Measurements from ENCODE around the gene METTL26.
"Not testable (repeated sequence)": the region's sequence is repeated elsewhere in the genome, so short reads cannot be mapped to it uniquely, and the experiment has no call there.

METTL26 gene

DNA sequence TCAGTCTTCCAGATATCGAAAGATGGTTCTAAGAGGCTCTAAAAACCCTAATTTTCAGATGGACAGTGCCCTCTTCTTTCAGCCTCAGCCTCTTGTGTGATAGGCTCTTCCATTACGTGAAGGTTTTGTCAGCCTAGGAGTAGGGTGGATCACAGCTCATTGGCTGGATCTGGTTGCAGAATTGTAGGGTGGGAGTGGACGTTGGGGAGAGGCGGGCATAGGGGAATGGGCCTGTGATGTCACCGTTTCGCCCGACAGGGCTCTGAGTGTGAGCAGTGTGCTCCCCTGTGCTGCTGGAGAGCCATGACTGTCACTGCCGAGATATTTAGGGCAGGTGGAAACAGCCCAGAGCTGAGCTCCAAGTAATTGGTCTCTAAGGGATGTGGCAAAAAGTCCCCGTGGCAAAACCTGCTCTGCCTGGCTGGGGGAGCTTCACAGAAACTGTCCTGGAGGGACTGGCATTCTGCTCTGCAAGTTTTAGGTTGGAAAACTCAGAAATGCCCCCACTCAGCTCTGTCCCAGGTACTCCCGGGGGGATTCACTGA, 11.5 kb downstream of the METTL26 start:
- DNase-seq = no peak

GRCh38 chr16:622920-623280, 13.2 kb downstream of the METTL26 start:
- no peak for DNase-seq

GRCh38 chr16:621526-622105, 14.5 kb downstream of the METTL26 start:
- DNase-seq = no peak

- no peak for DNase-seq
Measured at GRCh38 chr16:620700-621525, 15.2 kb downstream of the METTL26 start.

GRCh38 chr16:619476-620100, 16.5 kb downstream of the METTL26 start:
- DNase-seq = no peak

- DNase-seq = no peak
Measured at GRCh38 chr16:617855-618254, 18.2 kb downstream of the METTL26 start.

- DNase-seq = no peak
Measured at GRCh38 chr16:616733-617586, 19.1 kb downstream of the METTL26 start.

DNA sequence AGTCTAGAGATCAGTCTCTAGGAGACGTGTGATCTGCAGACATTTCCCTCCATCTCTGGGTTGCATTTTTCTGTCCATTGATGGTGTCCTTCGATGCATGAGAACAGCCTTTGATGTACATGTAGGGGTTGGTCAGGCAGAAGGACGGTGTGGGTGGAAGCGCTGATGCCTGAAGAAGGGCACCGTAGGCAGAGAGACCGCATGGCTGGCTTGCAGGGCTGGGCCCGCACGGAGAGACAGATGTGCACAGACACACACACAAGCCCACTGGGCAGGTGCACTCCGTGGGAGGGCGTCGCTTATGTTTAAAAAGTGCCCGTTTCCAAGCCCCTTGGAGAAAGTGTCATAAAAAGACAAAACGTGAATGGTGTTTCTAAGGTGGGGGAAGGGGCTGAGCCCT, 21.0 kb downstream of the METTL26 start:
- no peak for DNase-seq

GRCh38 chr16:610513-611381, 25.4 kb downstream of the METTL26 start:
- peak; percentile 41 for DNase-seq

DNA sequence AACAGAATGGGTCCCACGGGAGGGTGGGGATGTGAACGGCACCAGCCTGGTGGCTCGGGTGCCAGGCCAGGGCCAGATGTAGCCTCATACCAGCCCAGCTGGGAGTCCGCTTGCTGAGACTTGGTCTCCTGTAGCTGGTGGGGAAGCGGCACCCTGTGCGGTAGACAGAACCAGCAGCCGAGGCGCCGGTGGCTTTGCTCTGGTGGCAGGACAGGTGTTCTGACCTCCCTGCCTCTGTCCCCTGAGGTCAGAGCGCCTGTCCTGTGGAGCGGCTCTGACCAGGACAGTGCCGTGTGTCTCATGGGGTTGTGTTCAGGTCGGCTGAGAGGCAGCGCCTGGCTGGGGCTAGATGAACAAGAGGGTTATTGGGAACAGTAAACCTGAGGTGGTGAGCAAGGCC, 26.1 kb downstream of the METTL26 start:
- no peak for DNase-seq

GRCh38 chr16:609316-609715, 26.8 kb downstream of the METTL26 start:
- no peak for DNase-seq

DNA sequence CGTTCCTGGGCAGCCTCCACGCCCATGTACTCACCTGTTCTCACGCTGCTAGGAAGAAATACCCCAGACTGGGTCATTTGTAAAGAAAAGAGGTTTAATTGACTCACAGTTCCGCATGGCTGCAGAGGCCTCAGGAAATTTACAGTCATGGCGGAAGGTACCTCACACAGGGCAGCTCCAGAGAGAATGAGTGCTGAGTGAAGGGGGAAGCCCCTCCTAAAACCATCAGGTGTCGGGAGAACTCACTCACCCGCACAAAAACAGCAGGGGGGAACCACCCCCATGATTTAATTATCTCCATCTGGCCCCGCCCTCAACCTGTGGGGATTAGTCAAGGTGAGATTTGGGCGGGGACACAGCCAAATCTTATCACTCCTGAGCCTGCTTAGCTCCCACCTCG, 28.1 kb downstream of the METTL26 start:
- no peak for DNase-seq

DNA sequence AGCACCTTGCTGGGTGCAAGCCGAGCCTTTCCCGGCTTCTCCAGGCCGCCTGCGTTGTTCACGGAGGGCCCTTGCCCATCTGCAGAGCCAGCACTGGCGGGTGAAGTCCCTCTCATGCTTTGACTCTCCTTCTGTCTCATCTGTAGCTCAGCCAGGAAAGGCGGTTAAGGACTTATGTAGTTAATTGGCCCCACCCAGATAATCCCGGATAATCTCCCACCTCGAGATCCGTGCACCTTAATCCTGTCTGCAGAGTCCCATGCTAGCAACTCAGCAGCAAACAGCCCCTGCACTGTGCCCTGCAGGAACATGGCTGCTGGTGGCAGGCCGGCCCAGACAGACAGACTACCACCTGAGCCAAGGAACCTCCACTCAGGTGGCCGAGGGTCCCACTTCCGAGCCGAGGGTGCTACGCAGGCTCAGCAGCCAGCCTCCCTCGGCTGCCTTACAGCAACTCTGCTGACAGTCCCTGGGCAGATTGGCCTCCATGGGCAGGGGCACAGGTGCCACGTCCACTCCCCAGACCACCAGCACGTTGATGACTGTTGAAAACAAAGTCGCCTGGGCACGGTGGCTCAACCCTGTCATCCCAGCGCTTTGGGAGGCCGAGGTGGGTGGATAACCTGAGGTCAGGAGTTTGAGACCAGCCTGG, 29.3 kb downstream of the METTL26 start:
- no peak for DNase-seq

GRCh38 chr16:603933-604332, 32.2 kb downstream of the METTL26 start:
- no peak for DNase-seq

DNA sequence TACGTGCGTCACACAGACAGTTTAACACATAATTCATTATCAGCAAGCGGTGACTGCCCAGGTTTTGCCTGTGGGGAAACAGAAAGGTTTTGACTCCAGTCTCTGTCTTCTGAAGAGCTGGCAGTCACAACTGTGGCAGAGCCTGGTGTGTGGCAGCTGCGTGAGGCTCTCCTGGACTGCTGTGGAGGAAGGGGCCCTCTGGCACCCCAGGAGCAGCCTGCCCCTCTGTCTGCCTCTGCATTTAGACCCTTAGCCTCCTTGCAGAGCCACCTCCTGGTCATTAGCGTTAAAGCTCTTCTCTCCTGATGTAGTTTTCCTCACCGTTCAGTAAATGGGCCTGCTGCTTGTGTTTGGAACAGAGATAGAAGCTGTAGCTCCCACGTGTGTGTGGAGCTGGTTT, 35.3 kb downstream of the METTL26 start:
- DNase-seq = no peak

GRCh38 chr16:598823-599739, 37.0 kb downstream of the METTL26 start:
- DNase-seq = no peak

- not testable (repeated sequence) for DNase-seq
Measured at GRCh38 chr16:597655-598054, 38.5 kb downstream of the METTL26 start.

GRCh38 chr16:596736-597060, 39.4 kb downstream of the METTL26 start:
- no peak for DNase-seq

- DNase-seq = no peak
Measured at GRCh38 chr16:595942-596735, 40.0 kb downstream of the METTL26 start.

Measured in effector CD4-positive, alpha-beta T cell (primary cell).